Sigmoid colon (tissue), 4 donors: Measurements from ENCODE around the gene ELMO2.

Experiments used
- EP300 ChIP-seq, 4 donors: sonication (generic); formaldehyde crosslinking; IDR thresholded peaks; one replicate each; pipeline ENCODE4 v1.6.1; 2017; ENCODE audit warnings: antibody characterized with exemption in 4 of 4
- POLR2A ChIP-seq, 2 donors: fragments of 450-650 bp; IDR thresholded peaks; one replicate each; pipeline ENCODE4 v1.6.1; 2016; ENCODE audit warnings: antibody characterized with exemption in 2 of 2, mild to moderate bottlenecking in 2 of 2, moderate library complexity in 2 of 2
- POLR2AphosphoS5 ChIP-seq, 4 donors: sonication (generic); formaldehyde crosslinking; IDR thresholded peaks; one replicate each; pipeline ENCODE4 v1.6.1; 2017; ENCODE audit warnings: antibody characterized with exemption in 4 of 4
- TF ChIP-seq, protein P1 (sequence below), 4 experiments: fragments of 450-650 bp in 3 of 4; fragments of 200-600 bp in 1 of 4; IDR thresholded peaks; one replicate each; pipeline ENCODE4 v1.5.1; 2016 to 2019; ENCODE audit warnings: antibody characterized with exemption in 4 of 4, mild to moderate bottlenecking in 3 of 4, moderate library complexity in 2 of 4

DNA sequence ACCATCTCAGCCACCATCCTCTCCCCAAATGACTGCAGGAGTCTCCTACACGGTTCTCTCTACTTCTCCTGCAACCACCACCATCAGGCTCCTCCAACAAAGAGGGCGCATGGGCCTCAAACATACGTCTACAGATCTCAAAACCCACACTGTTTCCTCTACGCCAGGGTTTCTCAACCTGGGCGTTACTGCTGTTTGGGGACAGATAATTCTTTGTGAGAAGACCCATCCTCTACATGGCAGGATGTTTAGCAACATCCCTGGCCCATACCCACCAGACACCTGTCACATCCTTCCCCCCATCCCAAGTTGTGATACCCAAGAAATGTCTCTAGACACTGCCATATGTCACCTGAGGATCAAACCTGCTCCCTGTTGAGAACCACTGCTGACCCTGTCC is 45.0 kb downstream of the ELMO2 start:
- TF ChIP-seq, protein P1, sequence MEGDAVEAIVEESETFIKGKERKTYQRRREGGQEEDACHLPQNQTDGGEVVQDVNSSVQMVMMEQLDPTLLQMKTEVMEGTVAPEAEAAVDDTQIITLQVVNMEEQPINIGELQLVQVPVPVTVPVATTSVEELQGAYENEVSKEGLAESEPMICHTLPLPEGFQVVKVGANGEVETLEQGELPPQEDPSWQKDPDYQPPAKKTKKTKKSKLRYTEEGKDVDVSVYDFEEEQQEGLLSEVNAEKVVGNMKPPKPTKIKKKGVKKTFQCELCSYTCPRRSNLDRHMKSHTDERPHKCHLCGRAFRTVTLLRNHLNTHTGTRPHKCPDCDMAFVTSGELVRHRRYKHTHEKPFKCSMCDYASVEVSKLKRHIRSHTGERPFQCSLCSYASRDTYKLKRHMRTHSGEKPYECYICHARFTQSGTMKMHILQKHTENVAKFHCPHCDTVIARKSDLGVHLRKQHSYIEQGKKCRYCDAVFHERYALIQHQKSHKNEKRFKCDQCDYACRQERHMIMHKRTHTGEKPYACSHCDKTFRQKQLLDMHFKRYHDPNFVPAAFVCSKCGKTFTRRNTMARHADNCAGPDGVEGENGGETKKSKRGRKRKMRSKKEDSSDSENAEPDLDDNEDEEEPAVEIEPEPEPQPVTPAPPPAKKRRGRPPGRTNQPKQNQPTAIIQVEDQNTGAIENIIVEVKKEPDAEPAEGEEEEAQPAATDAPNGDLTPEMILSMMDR (IDR thresholded peaks at IDR 0.05), result no peak
- TF ChIP-seq POLR2AphosphoS5 (IDR thresholded peaks at IDR 0.05) (no peak), POLR2A (IDR thresholded peaks at IDR 0.05) (no peak), EP300 (IDR thresholded peaks at IDR 0.05) (no peak)
